Thyroid gland (tissue), 4 donors: Measurements from ENCODE around the gene TFAP2C.

Experiments used
- POLR2A ChIP-seq, 2 donors: fragments of 450-650 bp; IDR thresholded peaks; one replicate each; pipeline ENCODE4 v1.6.1; 2017; ENCODE audit warnings: antibody characterized with exemption in 2 of 2, mild to moderate bottlenecking in 2 of 2, moderate library complexity in 1 of 2
- TF ChIP-seq, protein P1 (sequence below), 6 experiments: fragments of 200-600 bp in 3 of 6; fragments of 450-650 bp in 3 of 6; sonication (generic) in 3 of 6; IDR thresholded peaks; one replicate each; pipeline ENCODE4 v1.5.1; 2016 to 2019; ENCODE audit warnings: antibody characterized with exemption in 6 of 6, mild to moderate bottlenecking in 2 of 6, inconsistent platforms in 1 of 6, moderate library complexity in 1 of 6

DNA sequence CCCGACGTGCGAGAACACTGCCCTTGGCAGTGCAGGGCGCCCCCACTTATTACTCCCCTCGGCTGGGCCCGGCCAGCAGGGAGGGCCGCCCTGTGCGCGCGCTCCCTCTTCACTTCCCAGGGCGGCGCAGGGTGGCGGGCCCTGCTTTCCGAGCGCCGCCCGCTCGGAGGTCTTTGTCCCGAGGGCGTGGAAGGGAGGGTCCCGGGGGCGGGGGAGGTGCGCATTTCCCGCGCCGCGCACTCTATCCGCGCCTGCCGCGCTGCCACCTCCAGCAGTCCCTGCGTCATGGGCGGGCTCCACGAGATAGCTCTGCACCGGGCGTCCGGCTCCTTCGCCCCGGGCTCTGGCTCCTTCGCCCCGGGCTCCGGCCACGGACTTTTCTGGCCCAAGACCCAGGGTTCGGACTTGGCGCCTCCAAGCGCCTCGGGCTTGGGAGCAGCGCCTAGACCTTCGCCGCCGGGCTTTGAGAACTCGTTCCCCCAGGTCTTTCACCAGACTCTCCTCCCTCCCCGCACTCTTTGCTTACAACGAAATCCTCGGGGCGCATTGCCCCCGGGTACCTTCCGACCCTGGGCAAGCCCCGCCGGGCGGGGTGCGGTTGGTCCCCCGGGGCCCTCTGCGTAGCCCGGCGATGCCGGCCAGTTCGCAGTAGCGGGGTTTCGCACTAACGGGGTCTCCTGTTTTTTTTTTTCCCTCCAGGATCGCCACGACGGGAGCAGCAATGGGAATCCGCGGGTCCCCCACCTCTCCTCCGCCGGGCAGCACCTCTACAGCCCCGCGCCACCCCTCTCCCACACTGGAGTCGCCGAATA lies 1.6 kb downstream of the TFAP2C start:
- TF ChIP-seq, protein P1, sequence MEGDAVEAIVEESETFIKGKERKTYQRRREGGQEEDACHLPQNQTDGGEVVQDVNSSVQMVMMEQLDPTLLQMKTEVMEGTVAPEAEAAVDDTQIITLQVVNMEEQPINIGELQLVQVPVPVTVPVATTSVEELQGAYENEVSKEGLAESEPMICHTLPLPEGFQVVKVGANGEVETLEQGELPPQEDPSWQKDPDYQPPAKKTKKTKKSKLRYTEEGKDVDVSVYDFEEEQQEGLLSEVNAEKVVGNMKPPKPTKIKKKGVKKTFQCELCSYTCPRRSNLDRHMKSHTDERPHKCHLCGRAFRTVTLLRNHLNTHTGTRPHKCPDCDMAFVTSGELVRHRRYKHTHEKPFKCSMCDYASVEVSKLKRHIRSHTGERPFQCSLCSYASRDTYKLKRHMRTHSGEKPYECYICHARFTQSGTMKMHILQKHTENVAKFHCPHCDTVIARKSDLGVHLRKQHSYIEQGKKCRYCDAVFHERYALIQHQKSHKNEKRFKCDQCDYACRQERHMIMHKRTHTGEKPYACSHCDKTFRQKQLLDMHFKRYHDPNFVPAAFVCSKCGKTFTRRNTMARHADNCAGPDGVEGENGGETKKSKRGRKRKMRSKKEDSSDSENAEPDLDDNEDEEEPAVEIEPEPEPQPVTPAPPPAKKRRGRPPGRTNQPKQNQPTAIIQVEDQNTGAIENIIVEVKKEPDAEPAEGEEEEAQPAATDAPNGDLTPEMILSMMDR (IDR thresholded peaks at IDR 0.05), result peak in 1 of 6 experiments; percentile 1
- TF ChIP-seq POLR2A (IDR thresholded peaks at IDR 0.05), result no peak
